ENCODE measurements around the gene MPPE1. TPM values are rescaled to one million over a fixed set of nuclear protein-coding genes. Genes with fewer than 3 reads are reported as not detected.

The MPPE1 gene
- 10 to 100 TPM; 23.2 to 40.9 (median 30.7) TPM for total RNA-seq
- long read RNA-seq, full-length matches to known transcripts, result 2 of 8 reads
- long read RNA-seq, partial matches to known transcripts, result 0 of 8 reads
- long read RNA-seq, other reads (novel, unspliced or antisense), result 6 of 8 reads

DNA sequence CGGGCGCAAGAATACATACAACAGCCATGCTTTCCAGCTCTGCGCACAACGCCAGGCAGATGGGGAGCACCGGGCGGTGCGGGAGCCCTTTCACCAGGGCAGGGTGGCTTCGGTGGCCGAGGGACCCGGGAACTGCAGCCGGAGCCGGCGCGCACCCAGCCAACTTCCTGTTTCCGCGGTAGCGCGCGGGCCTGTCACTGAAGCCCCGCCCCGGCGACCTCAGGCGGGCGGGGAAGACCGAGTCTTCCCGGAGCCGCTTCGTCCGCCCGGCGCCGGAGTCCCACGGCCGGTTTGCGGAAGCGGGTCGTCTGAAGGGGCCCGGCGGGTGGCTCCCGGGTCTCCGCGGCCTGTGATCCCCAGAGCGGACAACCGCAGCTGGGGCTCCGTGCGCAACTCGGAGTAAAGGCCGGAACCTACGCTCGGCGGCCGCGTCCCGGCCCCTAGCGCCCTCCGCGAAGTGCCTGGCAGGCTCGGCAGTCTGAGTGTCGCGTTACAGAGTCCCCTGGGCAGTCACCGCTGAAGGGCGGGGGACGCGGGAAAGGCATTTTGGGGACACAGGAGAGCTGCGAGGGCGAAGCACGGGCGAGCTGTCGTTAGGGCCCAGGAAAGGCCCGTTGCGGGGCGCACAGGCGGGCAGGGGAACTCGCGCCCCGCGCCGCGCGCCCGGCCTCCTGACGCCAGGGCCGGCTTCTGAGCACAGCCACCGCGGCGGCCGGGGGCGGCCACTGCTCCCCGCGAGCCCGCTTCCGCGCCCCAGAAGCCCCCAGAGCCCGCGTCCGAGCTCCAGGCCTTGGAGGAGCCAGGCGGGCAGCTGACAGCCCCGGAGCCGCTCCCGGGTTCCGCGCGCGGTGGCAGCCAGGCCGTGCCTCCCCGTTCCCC is at the start of gene MPPE1:
TSS of gene MPPE1 (minus strand) at position 136 of the 879 bp plus-strand sequence. CDS start 11,053 bp downstream, outside the sequence.
- H3K36me3 ChIP-seq, result peaks cover 0 to 9% (median 0%) of the 10 kb centered on the region in 4 donors
- 0% methylated on average over 37 of the region's 106 CpGs for WGBS (ENCODE audit: insufficient coverage, low coverage, low lambda C conversion rate, missing lambda C conversion rate)
- ATAC-seq (peak; percentile 87 to 97 (median 94)), DNase-seq (peak; percentile 93 to 95 (median 93))
- H3K4me3 ChIP-seq, result peak within 1 kb of the TSS; percentile 76 to 91 (median 78)
- peak; percentile 98 for TF ChIP-seq POLR2A (IDR thresholded peaks at IDR 0.05)
- TF ChIP-seq, protein P1, sequence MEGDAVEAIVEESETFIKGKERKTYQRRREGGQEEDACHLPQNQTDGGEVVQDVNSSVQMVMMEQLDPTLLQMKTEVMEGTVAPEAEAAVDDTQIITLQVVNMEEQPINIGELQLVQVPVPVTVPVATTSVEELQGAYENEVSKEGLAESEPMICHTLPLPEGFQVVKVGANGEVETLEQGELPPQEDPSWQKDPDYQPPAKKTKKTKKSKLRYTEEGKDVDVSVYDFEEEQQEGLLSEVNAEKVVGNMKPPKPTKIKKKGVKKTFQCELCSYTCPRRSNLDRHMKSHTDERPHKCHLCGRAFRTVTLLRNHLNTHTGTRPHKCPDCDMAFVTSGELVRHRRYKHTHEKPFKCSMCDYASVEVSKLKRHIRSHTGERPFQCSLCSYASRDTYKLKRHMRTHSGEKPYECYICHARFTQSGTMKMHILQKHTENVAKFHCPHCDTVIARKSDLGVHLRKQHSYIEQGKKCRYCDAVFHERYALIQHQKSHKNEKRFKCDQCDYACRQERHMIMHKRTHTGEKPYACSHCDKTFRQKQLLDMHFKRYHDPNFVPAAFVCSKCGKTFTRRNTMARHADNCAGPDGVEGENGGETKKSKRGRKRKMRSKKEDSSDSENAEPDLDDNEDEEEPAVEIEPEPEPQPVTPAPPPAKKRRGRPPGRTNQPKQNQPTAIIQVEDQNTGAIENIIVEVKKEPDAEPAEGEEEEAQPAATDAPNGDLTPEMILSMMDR (IDR thresholded peaks at IDR 0.05), result no peak
- peaks cover 0 to 26% (median 12%) of the 10 kb centered on the region in 4 donors for H3K4me1 ChIP-seq
- no peaks in the 10 kb centered on the region for H3K27me3 ChIP-seq
- H3K9me3 ChIP-seq, result no peaks in the 10 kb centered on the region
- H3K27ac ChIP-seq, result peak within 1 kb of the TSS; percentile 99 to 100 (median 100)
- intact Hi-C loops (cut with DNase I), result no loop called here

GRCh38 chr18:11957636-11958035 is 49.5 kb upstream of the MPPE1 start:
- no peaks in the 10 kb centered on the region for H3K9me3 ChIP-seq
- intact Hi-C loops (cut with DNase I), result no loop called here
- DNase-seq (no peak), ATAC-seq (no peak)
- no peak overlapping the region for H3K4me3 ChIP-seq
- H3K27me3 ChIP-seq, result no peaks in the 10 kb centered on the region
- WGBS (ENCODE audit: insufficient coverage, low coverage, low lambda C conversion rate, missing lambda C conversion rate), result 76% methylated on average over 2 of the region's 2 CpGs
- H3K27ac ChIP-seq, result no peak overlapping the region
- H3K4me1 ChIP-seq, result no peaks in the 10 kb centered on the region
- H3K36me3 ChIP-seq, result no peaks in the 10 kb centered on the region
- TF ChIP-seq POLR2A (IDR thresholded peaks at IDR 0.05), result no peak

- Histone ChIP-seq H3K4me1 (no peaks in the 10 kb centered on the region), H3K27me3 (no peaks in the 10 kb centered on the region), H3K4me3 (no peak overlapping the region), H3K27ac (no peak overlapping the region), H3K36me3 (no peaks in the 10 kb centered on the region), H3K9me3 (no peaks in the 10 kb centered on the region)
- ATAC-seq, result no peak
- no peak for DNase-seq
- no peak for TF ChIP-seq POLR2A (IDR thresholded peaks at IDR 0.05)
- TF ChIP-seq, protein P1 (IDR thresholded peaks at IDR 0.05), result no peak
- WGBS (ENCODE audit: insufficient coverage, low coverage, low lambda C conversion rate, missing lambda C conversion rate), result 74% methylated on average over 8 of the region's 10 CpGs
- intact Hi-C loops (cut with DNase I), result no loop called here
Measured at GRCh38 chr18:11956371-11957308, 48.5 kb upstream of the MPPE1 start.

GRCh38 chr18:11955239-11956029 is 47.3 kb upstream of the MPPE1 start:
- Histone ChIP-seq H3K27ac (no peak overlapping the region), H3K36me3 (no peaks in the 10 kb centered on the region), H3K4me1 (no peaks in the 10 kb centered on the region), H3K9me3 (no peaks in the 10 kb centered on the region), H3K27me3 (no peaks in the 10 kb centered on the region), H3K4me3 (no peak overlapping the region)
- WGBS (ENCODE audit: insufficient coverage, low coverage, low lambda C conversion rate, missing lambda C conversion rate), result 52% methylated on average over 6 of the region's 8 CpGs
- no peak for DNase-seq
- intact Hi-C loops (cut with DNase I), result no loop called here
- TF ChIP-seq POLR2A (IDR thresholded peaks at IDR 0.05), result no peak
- TF ChIP-seq, protein P1 (IDR thresholded peaks at IDR 0.05), result no peak
- ATAC-seq, result peak in 2 of 4 donors; percentile 28 to 48

All from right lobe of liver (tissue), 6 donors.